ENCODE measurements around the gene TAF12.
"Not testable (repeated sequence)": the region's sequence is repeated elsewhere in the genome, so short reads cannot be mapped to it uniquely, and the experiment has no call there.

Gene TAF12

DNA sequence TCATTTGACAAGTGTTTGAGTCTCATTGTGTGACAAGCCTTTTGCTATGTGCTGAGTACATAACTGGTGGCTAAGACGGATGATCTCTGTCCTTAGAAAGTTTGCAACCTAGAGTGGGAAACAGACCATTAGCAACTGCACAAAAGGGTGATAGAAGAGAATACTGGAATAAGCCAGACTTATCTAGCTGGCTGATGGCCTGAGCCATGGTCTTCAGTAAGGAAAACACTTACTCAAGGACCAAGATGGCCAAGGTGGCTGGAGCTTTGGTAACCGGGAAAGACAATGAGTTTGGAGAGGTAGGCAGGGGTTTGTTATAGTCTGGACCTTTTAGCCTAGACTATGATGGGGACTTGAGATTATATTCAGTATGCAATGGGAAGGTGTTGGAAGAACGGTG is 1.6 kb upstream of the TAF12 start:
- no peak for DNase-seq (ENCODE audit: low read depth)

DNA sequence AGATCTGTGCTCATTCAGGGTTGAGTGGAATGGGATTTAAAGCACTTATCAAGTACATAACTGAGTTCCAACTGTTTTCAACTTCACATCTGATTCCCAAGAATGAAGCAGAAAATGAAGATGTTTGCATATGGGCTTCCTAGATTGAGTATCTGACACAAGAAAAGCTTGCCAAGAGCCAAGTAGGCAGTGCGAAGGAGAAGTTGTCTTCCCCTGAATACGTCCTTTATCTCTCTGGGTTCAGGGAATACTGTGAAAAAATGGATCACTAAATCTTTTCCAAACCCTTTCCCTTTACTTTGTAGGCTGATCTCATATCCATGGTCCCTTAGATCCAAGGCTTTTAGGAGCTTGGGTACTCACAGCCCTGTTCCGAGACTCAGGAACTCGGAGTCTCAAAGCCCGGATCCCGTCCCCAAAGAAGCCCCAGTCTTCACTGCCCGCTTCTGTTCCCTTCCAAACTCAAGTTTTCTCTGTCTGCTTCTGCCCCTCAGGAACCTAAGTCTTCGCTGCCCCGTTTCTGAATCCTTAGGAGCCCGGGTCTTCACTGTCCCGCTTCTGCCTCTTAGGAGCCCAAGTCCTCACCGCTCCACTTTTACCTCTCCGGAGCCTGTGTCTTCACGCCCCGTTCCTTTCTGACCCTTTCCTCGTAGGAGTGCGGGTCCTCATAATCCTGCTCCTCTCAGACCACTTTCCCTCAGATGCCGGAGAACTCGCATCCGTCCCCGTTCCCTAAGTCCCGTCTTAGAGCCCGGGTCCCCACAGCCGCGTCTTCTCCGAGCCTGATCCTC is 616 bp downstream of the TAF12 start:
- no peak for DNase-seq (ENCODE audit: low read depth)

DNA sequence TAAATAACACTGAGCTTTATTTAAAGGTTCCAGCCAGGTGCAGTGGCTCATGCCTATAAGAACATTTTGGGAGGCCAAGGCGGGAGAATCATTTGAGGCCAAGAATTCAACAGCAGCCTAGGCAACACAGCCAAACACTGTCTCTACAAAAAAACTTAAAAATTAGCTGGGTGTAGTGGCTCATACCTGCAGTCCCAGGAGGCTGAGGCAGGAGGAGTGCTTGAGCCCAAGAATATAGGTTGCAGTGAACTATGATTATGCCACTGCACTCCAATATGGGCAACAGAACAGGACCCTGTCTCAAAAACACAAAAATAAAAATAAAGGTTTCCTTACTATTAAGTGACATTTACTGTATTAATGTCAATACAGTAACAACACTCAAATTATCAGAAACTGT is 2.1 kb downstream of the TAF12 start:
- DNase-seq (ENCODE audit: low read depth) = no peak

DNA sequence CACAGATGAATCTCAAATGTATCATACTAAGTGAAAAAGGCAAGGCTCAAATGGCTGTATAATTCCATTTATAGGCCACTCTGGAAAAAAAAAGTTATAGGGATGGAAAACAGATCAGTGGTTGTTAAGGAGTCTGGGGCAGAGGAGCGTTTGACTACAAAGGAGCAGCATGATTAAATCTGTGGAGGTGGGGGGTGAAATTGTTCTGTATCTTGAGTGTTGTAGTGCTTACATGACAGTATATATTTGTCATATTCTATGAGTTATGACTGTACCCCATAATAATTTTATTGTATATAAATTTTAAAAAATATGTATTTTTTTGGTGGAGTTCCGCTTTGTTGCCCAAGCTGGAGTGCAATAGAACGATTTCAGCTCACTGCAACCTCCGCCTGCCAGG is 10.3 kb downstream of the TAF12 start:
- no peak for DNase-seq (ENCODE audit: low read depth)

DNA sequence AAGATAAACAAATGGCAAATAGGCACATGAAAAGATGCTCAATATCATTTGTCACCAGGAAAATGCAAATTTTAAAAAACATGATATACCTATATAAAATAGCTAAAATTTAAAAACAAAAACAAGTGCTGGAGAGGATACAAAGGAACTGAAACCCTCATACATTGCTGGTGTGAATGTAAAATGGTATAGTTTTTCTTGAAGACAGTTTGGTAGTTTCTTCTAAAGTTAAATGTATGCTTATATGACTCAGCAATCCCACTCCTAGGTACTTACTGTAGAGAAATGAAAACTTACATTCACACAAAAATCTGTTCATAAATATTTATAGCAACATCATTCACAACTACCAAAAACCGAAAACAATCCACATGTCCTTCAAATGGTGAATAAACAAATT is 11.2 kb downstream of the TAF12 start:
- no peak for DNase-seq (ENCODE audit: low read depth)

DNA sequence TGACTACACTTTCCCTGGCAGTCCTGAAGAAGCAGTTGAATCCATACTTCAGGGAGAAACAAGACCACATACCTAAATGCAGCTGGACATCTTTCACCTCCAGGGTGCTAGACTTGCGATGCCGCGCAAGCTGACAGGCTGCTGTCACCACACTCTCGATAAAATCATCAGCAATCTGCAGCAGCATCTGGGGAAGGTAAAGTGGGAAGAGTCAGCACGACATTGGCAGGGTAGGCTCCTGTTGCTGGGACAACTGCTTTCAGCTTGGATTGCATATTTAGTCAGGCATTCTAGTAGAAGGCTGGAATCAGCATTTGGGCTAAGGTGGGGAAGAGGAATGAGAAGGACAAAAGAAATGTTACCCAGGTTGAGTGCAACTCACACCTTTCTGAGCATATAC is 29.7 kb downstream of the TAF12 start:
- no peak for DNase-seq (ENCODE audit: low read depth)

DNA sequence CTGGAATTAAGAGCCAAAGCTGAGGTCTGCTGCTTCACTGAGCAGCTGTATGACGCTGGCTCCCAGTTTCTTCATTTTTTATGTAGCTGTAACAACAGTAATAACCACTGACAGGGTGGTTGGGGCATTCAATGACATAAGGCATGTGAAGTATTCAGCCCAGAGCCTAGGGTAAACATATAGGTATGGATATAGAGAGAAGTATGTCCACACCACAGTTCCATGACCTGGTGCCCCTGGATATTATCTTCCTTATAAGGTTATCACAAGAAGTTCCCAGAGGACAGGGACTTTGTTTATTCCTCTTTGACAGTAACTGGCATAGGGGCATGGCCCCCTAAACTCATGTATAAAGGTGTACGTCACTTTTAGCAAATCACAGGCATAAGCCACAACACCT is 36.1 kb downstream of the TAF12 start:
- DNase-seq (ENCODE audit: low read depth) = no peak

DNA sequence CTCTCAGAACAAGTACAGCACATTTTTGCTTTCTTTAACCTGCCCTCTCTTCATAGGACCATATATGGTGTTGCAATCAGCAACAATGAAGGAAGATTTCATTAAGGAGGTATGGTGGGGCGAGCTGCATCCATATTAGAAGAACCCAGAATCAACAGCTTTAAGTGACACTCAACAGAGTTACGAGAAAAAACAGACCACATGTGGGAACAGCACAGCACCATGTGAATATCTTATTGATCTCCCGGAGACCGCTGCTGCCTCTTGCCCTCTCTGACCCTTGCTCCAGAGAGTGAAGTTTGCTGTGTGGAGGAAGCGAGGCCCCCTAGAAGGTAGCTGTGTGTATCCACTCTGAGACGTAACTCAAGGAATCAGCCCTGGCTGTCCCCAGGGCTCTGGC is 37.9 kb downstream of the TAF12 start:
- no peak for DNase-seq (ENCODE audit: low read depth)

DNA sequence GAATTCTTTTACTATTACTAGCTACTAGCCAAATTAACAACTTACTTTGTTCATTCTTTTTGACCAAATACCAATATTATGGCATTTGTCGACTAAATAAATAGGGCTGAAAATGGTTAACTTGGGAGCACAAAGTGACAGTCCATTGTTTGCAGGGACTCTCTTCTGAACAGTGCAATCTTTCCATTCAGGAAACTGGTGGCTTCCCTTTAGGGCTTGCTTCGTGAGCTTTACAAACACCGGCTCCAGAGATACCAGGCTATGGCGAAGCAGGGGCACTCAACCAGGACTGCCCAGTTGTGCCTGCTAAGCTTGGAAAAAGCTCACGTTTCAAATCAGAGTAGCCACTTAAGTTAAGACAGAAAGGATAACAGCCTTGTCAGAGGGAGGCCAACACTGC is 38.5 kb downstream of the TAF12 start:
- DNase-seq (ENCODE audit: low read depth) = no peak

DNA sequence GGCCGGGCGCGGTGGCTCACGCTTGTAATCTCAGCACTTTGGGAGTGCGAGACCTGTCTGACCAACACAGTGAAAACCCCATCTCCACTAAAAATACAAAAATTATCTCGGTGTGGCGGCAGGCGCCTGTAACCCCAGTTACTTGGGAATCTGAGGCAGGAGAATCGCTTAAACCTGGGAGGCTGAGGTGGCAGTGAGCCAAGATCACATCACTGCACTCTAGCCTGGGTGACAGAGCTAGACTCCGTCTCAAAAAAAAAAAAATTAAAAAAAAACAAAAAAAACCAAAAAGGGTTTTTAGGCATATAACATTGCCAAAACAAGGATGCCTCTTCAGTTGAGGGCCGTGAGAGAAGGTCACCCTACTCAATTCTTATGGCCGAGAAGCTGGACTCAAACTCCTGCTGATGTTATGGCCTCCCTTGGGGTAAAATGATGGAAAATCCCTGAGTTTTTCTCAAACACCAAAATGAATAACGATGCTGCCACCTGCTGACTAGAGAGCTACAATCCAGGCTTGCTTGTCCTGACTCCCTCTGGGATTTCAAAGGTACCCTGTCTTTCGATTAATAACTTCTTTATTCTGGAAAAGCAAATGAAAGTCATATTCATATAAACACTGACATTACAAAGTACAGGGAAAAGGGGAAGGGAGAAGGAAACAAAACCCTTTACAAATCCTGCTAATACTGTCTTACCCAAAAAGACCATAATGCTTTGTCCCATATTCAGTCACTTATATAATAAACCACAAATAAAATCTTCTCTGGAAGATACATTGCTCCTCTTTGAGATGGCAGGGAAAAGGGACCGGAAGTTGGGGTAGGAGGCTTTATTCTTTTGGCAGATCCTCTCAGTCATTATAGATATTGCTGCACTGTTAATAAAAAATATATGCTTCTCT is 40.1 kb downstream of the TAF12 start:
- no peak for DNase-seq (ENCODE audit: low read depth)

DNA sequence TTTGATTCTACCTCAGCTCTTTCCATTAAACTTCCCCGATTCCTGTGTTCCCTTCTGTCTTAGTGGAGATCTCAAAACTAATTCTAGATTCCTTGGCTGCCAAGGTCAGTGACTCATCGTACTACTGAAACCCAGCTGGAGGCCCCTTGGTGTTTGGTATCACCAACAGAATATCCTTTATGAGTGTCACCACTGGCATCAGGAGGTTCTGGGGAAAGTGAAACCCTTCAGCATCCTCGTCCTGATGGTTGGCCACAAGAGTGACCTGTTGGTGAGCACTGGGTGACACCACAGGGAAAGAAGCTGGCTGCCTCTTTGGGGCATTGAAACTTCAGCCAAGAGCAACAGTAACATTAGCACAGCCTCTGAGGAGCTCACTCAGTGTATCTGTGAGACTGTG is 41.2 kb downstream of the TAF12 start:
- no peak for DNase-seq (ENCODE audit: low read depth)

DNA sequence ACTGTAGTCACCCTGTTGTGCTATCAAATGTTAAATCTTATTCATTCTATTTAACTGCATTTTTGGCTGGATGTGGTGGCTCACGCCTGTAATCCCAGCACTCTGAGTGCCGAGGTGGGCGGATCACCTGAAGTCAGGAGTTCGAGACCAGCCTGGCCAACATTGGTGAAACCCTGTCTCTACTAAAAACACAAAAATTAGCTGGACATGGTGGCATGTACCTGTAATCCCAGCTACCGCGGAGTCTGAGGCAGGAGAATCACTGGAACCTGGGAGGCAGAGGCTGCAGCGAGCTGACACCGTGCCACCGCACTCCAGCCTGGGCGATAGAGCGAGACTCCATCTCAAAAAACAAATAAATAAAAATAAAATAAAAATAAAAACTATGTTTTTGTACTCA is 46.6 kb downstream of the TAF12 start:
- DNase-seq (ENCODE audit: low read depth) = not testable (repeated sequence)

DNA sequence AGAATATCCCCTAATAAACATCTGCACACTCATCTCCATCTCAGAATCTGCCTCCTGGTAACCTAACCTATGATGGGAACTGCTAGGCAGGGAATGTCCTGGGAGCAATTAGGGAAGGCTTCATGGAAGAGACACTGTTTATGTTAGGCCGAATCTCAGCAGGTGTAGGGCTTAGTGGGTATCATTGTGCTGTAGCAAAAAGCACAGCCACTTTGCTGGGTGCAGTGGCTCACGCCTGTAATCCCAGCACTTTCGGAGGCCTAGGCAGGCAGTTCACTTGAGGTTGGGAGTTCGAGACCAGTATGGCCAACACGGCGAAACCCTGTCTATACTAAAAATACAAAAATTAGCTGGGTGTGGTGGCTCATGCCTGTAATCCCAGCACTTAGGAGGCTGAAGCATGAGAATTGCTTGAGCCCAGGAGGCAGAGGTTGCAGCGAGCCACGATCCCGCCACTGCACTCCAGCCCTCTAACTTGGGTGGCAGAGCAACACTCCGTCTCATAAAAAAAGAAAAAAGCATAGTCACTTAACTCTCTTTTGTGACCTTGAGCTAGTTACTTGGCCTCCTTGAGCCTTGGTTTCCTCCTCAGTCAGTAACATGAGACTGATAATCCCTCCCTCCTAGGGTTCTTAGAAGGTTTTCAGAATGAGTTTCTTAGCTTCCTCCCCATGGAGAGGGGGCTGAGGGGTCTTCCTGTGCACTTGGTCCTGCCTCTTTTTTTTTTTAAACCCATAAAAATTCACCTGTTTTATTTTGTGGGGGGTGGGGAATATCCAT is 47.3 kb downstream of the TAF12 start:
- no peak for DNase-seq (ENCODE audit: low read depth)

DNA sequence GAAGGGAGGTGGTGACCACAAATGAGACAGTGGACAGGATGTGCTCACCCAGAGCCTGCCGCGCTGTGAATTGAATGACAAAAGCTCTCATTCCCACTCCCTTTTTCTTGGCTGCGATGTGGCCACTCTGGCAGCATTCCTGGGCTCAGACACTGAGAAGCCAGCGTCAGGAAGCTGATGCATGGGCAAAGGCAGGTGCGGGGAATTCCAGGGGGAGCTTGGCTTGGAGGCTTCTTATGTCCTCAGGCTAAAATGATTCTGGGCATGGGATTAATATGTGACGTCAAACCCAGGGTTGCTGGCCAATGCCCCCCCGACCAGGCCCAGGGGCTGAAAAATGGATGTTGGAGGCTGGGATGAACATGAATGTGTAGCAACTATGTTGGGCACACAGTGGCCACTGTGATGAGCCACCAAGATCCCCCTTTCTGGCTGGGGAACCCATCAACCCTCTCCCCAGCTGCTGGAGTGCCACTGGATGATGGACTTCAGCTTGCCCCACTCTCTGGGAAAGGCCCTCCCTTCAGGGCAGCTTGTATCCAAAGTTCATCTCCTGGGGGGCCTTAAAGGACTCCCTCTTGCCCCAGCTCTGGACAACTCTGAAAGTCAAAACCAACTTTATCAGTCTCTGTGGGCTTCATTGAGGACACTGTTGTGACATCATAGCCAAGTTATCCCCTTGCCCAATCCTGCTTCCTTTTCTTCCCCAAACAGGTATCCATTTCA is 48.0 kb downstream of the TAF12 start:
- DNase-seq (ENCODE audit: low read depth) = not testable (repeated sequence)

DNA sequence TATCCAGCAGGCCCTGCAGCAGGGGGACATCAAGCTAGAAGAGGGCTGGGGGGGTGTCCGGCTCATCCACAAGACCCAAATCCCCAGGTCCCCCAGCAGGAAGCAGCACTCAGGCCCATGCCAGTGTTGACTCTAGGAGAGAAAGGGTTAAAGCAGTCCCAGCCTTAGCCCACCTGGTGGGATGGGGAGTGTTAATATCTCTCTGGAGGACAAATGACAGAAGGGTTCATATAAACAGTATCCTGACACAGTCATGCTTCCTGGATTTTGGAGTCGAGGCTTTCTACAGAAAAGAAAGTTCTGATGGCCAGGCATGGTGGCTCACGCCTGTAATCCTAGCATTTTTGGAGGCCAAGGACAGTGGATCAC is 48.9 kb downstream of the TAF12 start:
- not testable (repeated sequence) for DNase-seq (ENCODE audit: low read depth)

DNA sequence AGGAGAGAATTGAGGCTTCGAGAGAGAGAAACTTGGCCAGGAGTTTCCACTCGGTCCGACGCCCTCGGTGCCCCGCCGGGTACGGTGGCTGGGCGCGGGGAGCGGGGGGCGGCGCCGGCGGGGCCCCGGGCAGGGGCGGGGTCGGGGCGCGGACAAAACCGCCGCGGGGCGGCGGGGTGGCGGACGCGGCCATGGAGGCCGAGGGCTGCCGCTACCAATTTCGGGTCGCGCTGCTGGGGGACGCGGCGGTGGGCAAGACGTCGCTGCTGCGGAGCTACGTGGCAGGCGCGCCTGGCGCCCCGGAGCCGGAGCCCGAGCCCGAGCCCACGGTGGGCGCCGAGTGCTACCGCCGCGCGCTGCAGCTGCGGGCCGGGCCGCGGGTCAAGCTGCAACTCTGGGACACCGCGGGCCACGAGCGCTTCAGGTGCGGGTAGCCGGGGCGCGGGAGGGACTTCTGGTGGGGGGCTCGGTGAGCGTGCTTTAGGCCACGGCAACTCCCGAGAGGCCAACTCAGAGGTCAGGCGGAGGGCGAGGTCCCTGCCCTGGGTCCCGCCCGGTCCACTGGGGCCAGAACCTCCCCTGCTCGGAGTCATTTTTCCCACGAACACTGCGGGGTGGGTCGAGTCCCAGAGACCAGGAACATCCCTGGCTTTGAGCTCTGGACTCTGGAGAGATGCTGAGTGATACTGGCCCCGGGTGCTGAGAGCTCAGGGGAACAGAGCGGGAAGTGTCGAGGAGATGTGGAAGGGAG is 50.4 kb downstream of the TAF12 start:
- DNase-seq (ENCODE audit: low read depth) = no peak

DNA sequence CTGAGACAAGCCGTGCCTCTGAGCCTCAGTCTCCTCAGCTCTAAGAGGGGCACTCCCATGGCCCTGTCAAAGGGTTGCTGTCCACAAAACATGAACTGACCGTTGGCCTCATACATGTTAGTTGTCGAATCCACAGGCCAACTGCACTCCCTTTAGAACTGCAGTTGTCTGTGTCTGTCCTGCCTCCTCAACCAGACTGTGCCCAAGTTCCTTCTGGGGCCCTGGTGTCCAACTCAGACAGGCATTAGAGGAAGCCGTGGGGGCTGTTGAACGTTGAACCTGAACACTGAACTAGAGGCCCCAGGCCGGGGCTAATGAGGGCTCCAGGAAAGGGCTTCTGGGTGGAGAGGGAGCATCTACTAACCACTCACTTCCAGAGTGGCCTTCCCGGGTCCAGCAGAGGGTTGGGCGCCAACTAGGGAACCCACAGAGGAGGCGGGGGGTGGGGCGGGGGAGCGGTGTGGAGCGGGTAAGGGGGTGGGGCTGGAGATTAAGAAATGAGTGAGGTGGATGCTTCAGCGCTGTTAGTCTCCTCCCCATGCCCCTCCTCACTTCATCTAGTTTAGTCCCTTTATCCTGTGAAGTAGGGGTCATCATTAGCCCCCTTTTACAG is 51.1 kb downstream of the TAF12 start, which contains the start of gene RAB42:
Gene RAB42 (plus strand): TSS at position 558 of the 613 bp plus-strand sequence. CDS start 247 bp downstream, outside the sequence.
- no peak for DNase-seq (ENCODE audit: low read depth)

DNA sequence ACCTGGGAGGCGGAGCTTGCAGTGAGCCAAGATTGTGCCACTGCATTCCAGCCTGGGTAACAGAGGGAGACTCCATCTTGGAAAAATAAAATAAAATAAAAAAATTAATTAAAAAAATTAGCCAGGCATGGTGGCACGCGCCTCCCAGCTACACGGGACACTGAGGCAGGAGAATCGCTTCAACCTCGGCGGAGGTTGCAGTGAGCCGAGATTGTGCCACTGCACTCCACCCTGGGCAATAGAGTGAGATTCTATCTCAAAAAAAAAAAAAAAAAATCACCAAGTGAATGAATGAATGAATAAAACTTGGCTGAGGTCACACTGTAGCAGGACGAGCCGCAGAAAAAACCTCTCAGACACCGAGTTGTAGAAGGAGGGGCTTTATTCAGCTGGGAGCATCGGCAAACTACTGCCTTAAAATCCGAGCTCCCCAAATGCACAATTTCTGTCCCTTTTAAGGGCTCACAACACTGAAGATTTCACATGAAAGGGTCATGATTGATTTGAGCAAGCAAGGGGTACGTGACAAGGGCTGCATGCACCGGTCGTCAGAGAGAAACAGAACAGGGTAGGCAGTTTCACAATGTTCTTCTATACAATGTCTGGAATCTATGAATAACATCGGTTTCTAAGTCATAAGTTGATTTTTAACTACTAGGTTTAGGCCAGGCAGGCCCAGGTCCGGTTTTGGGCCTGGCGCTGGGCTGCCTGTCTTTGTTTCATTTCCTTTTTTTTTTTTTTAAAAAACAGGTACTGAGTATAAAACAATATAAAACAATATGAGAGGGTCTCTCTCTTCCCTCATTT is 56.1 kb downstream of the TAF12 start:
- not testable (repeated sequence) for DNase-seq (ENCODE audit: low read depth)

DNA sequence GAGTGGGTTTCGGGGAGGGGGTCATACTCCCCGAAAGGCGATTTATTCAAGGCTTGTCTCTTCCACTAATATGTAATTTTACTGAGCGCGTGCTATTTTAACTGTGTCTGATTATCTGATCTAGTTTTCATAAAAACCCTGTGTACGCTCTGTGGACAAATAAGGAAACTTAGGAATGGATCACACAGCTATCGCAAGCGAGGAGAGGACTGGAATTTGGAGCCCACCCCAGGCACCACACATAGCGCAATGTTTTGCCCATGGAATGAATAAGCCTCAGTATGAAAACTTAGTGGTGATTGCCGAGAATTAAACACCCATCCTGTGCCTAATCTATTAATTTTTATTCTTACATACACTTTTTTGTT is 60.6 kb downstream of the TAF12 start:
- no peak for DNase-seq (ENCODE audit: low read depth)
